ENCODE data around the gene FAM120A.

The FAM120A gene

GRCh38 chr9:93558503-93558902 lies 107.0 kb downstream of the FAM120A start:
- DNase-seq (ENCODE audit: low read depth in 2 of 2) = no peak

GRCh38 chr9:93560991-93561390 lies 109.5 kb downstream of the FAM120A start:
- DNase-seq (ENCODE audit: low read depth in 2 of 2) = no peak

GRCh38 chr9:93562157-93562556 lies 110.7 kb downstream of the FAM120A start:
- DNase-seq (ENCODE audit: low read depth in 2 of 2) = no peak

- DNase-seq (ENCODE audit: low read depth in 2 of 2) = no peak
These were observed 113.6 kb downstream of the FAM120A start for GRCh38 chr9:93565089-93565488.

GRCh38 chr9:93566408-93567270 lies 115.2 kb downstream of the FAM120A start:
- peak; percentile 93 to 98 for DNase-seq (ENCODE audit: low read depth in 2 of 2)

GRCh38 chr9:93567271-93567959 lies 115.9 kb downstream of the FAM120A start:
- DNase-seq (ENCODE audit: low read depth in 2 of 2) = no peak

GRCh38 chr9:93568169-93568568 lies 116.7 kb downstream of the FAM120A start:
- DNase-seq (ENCODE audit: low read depth in 2 of 2) = no peak

- no peak for DNase-seq (ENCODE audit: low read depth in 2 of 2)
These were observed 118.2 kb downstream of the FAM120A start for GRCh38 chr9:93569621-93570174.

GRCh38 chr9:93572221-93572620 lies 120.7 kb downstream of the FAM120A start:
- no peak for DNase-seq (ENCODE audit: low read depth in 2 of 2)

- DNase-seq (ENCODE audit: low read depth in 2 of 2) = no peak
These were observed 121.4 kb downstream of the FAM120A start for GRCh38 chr9:93572636-93573515.

- DNase-seq (ENCODE audit: low read depth in 2 of 2) = no peak
These were observed 122.0 kb downstream of the FAM120A start for GRCh38 chr9:93573516-93573828.

- no peak for DNase-seq (ENCODE audit: low read depth in 2 of 2)
These were observed 122.8 kb downstream of the FAM120A start for GRCh38 chr9:93574091-93574899.

GRCh38 chr9:93574900-93575795 lies 123.7 kb downstream of the FAM120A start:
- DNase-seq (ENCODE audit: low read depth in 2 of 2) = no peak

GRCh38 chr9:93575796-93576257 lies 124.3 kb downstream of the FAM120A start:
- DNase-seq (ENCODE audit: low read depth in 2 of 2) = peak; percentile 25 to 34

GRCh38 chr9:93576258-93577077 lies 125.0 kb downstream of the FAM120A start, which contains the start of gene PHF2:
Gene PHF2 (plus strand): TSS chr9:93576584. CDS start chr9:93576774, 190 bp downstream.
- DNase-seq (ENCODE audit: low read depth in 2 of 2) = peak in 1 of 2 donors; percentile 6

- peak in 1 of 2 donors; percentile 6 for DNase-seq (ENCODE audit: low read depth in 2 of 2)
These were observed 125.8 kb downstream of the FAM120A start for GRCh38 chr9:93577078-93577974.

- no peak for DNase-seq (ENCODE audit: low read depth in 2 of 2)
These were observed 126.6 kb downstream of the FAM120A start for GRCh38 chr9:93577975-93578682.

Data from stimulated activated CD4-positive, alpha-beta T cell treated with anti-CD3 and anti-CD28 coated beads, Interleukin-15, amount 100 ng/mL, for 48 hours (primary cell).